A549 treated with CpdA at 1 μM for 4 hours (cell line): ENCODE data around the gene SLC28A1. TPM values are rescaled to one million over a fixed set of nuclear protein-coding genes. Genes with fewer than 3 reads are reported as not detected.

Experiments
- total RNA-seq: library from RNA; stranded (reverse); fragments of 200-300 nt; extraction: Qiagen RNA extraction; gene quantifications from 5 replicates; pipeline ENCODE4 v1.2.3, GENCODE V29; 2022; ENCODE audit warnings: low read depth

The SLC28A1 gene
- total RNA-seq: 0.02 to 0.06 TPM (median 0.05 TPM) in 3 of 5 replicates, not detected in the others

GRCh38 chr15:84883916-84884781 is at the start of gene SLC28A1:
TSS of gene SLC28A1 (plus strand) at chr15:84884662. CDS start at chr15:84887761, 3,099 bp downstream.

GRCh38 chr15:84981711-84982300 is 97.3 kb downstream of the SLC28A1 start, which contains the start of gene PDE8A:
TSS of gene PDE8A (plus strand) at chr15:84981856. CDS start at chr15:84982163, 307 bp downstream.

Other genes starting within 250 kb of the SLC28A1 start
- gene WDR73, start 230.4 kb upstream of the SLC28A1 start, total RNA-seq: 38.9 to 54.0 TPM (median 40.3 TPM) in 5 replicates
- 15.2 to 25.8 TPM (median 23.7 TPM) in 5 replicates for gene NMB, start 226.5 kb upstream of the SLC28A1 start, total RNA-seq
- 322 to 463 TPM (median 332 TPM) in 5 replicates for gene SEC11A, start 168.5 kb upstream of the SLC28A1 start, total RNA-seq
- 16.8 to 22.3 TPM (median 21.8 TPM) in 5 replicates for gene ZNF592, start 136.1 kb upstream of the SLC28A1 start, total RNA-seq
- gene ALPK3, start 67.3 kb upstream of the SLC28A1 start, total RNA-seq: 0.03 to 0.21 TPM (median 0.10 TPM) in 5 replicates
- 31.0 to 35.9 TPM (median 33.6 TPM) in 5 replicates for gene PDE8A, start 97.2 kb downstream of the SLC28A1 start, total RNA-seq